ENCODE measurements around the gene LACTBL1.
"Not testable (repeated sequence)": the region's sequence is repeated elsewhere in the genome, so short reads cannot be mapped to it uniquely, and the experiment has no call there.

The LACTBL1 gene

GRCh38 chr1:22972760-22973159, at the start of gene LACTBL1:
Gene LACTBL1, minus strand, starts transcription at chr1:22972866. Its CDS starts 550 bp downstream, at chr1:22972316.
- no peak for DNase-seq (ENCODE audit: low read depth in 1 of 2, low spot score in 1 of 2)
- no peak for TF ChIP-seq JUND (IDR thresholded peaks at IDR 0.05; ENCODE audit: low read depth)
- in situ Hi-C loops (cut with HindIII; ENCODE audit: low pct_unique_long_range_greater_than_20kb, low sequenced_read_pairs): no loop called here

GRCh38 chr1:23021834-23022233, 49.2 kb upstream of the LACTBL1 start:
- no peak for TF ChIP-seq JUND (IDR thresholded peaks at IDR 0.05; ENCODE audit: low read depth)
- in situ Hi-C loops (cut with HindIII; ENCODE audit: low pct_unique_long_range_greater_than_20kb, low sequenced_read_pairs): no loop called here
- no peak for DNase-seq (ENCODE audit: low read depth in 1 of 2, low spot score in 1 of 2)

GRCh38 chr1:23020706-23021405, 48.2 kb upstream of the LACTBL1 start:
- TF ChIP-seq JUND (IDR thresholded peaks at IDR 0.05; ENCODE audit: low read depth): no peak
- DNase-seq (ENCODE audit: low read depth in 1 of 2, low spot score in 1 of 2): no peak
- in situ Hi-C loops (cut with HindIII; ENCODE audit: low pct_unique_long_range_greater_than_20kb, low sequenced_read_pairs): no loop called here

- in situ Hi-C loops (cut with HindIII; ENCODE audit: low pct_unique_long_range_greater_than_20kb, low sequenced_read_pairs): no loop called here
- DNase-seq (ENCODE audit: low read depth in 1 of 2, low spot score in 1 of 2): no peak
- TF ChIP-seq JUND (IDR thresholded peaks at IDR 0.05; ENCODE audit: low read depth): no peak
These were observed 47.4 kb upstream of the LACTBL1 start for GRCh38 chr1:23019863-23020625.

- no peak for TF ChIP-seq JUND (IDR thresholded peaks at IDR 0.05; ENCODE audit: low read depth)
- in situ Hi-C loops (cut with HindIII; ENCODE audit: low pct_unique_long_range_greater_than_20kb, low sequenced_read_pairs): no loop called here
- DNase-seq (ENCODE audit: low read depth in 1 of 2, low spot score in 1 of 2): peak; percentile 82 to 98
These were observed 46.6 kb upstream of the LACTBL1 start, which contains the start of gene KDM1A for GRCh38 chr1:23019094-23019862. Gene KDM1A, plus strand, starts transcription at chr1:23019468. Its CDS starts 129 bp downstream, at chr1:23019597.

- DNase-seq (ENCODE audit: low read depth in 1 of 2, low spot score in 1 of 2): peak in 1 of 2 experiments; percentile 13
- in situ Hi-C loops (cut with HindIII; ENCODE audit: low pct_unique_long_range_greater_than_20kb, low sequenced_read_pairs): no loop called here
- no peak for TF ChIP-seq JUND (IDR thresholded peaks at IDR 0.05; ENCODE audit: low read depth)
These were observed 46.0 kb upstream of the LACTBL1 start for GRCh38 chr1:23018661-23019093.

- DNase-seq (ENCODE audit: low read depth in 1 of 2, low spot score in 1 of 2): no peak
- TF ChIP-seq JUND (IDR thresholded peaks at IDR 0.05; ENCODE audit: low read depth): no peak
- in situ Hi-C loops (cut with HindIII; ENCODE audit: low pct_unique_long_range_greater_than_20kb, low sequenced_read_pairs): no loop called here
These were observed 41.0 kb upstream of the LACTBL1 start for GRCh38 chr1:23013657-23014056.

GRCh38 chr1:23010025-23010424, 37.4 kb upstream of the LACTBL1 start:
- in situ Hi-C loops (cut with HindIII; ENCODE audit: low pct_unique_long_range_greater_than_20kb, low sequenced_read_pairs); DNase-seq (ENCODE audit: low read depth in 1 of 2, low spot score in 1 of 2): not testable (repeated sequence)

- no peak for TF ChIP-seq JUND (IDR thresholded peaks at IDR 0.05; ENCODE audit: low read depth)
- in situ Hi-C loops (cut with HindIII; ENCODE audit: low pct_unique_long_range_greater_than_20kb, low sequenced_read_pairs): no loop called here
- DNase-seq (ENCODE audit: low read depth in 1 of 2, low spot score in 1 of 2): no peak
These were observed 36.2 kb upstream of the LACTBL1 start for GRCh38 chr1:23008901-23009300.

- DNase-seq (ENCODE audit: low read depth in 1 of 2, low spot score in 1 of 2): no peak
- in situ Hi-C loops (cut with HindIII; ENCODE audit: low pct_unique_long_range_greater_than_20kb, low sequenced_read_pairs): no loop called here
- no peak for TF ChIP-seq JUND (IDR thresholded peaks at IDR 0.05; ENCODE audit: low read depth)
These were observed 34.4 kb upstream of the LACTBL1 start for GRCh38 chr1:23007106-23007505.

GRCh38 chr1:23004769-23005168, 32.1 kb upstream of the LACTBL1 start:
- in situ Hi-C loops (cut with HindIII; ENCODE audit: low pct_unique_long_range_greater_than_20kb, low sequenced_read_pairs): not testable (repeated sequence)
- DNase-seq (ENCODE audit: low read depth in 1 of 2, low spot score in 1 of 2): peak in 1 of 2 experiments; percentile 26

GRCh38 chr1:23004112-23004511, 31.4 kb upstream of the LACTBL1 start:
- no peak for TF ChIP-seq JUND (IDR thresholded peaks at IDR 0.05; ENCODE audit: low read depth)
- no peak for DNase-seq (ENCODE audit: low read depth in 1 of 2, low spot score in 1 of 2)
- in situ Hi-C loops (cut with HindIII; ENCODE audit: low pct_unique_long_range_greater_than_20kb, low sequenced_read_pairs): no loop called here

GRCh38 chr1:23002218-23002617, 29.6 kb upstream of the LACTBL1 start:
- in situ Hi-C loops (cut with HindIII; ENCODE audit: low pct_unique_long_range_greater_than_20kb, low sequenced_read_pairs); DNase-seq (ENCODE audit: low read depth in 1 of 2, low spot score in 1 of 2): not testable (repeated sequence)

GRCh38 chr1:23000133-23000532, 27.5 kb upstream of the LACTBL1 start:
- DNase-seq (ENCODE audit: low read depth in 1 of 2, low spot score in 1 of 2); in situ Hi-C loops (cut with HindIII; ENCODE audit: low pct_unique_long_range_greater_than_20kb, low sequenced_read_pairs): not testable (repeated sequence)

- DNase-seq (ENCODE audit: low read depth in 1 of 2, low spot score in 1 of 2); in situ Hi-C loops (cut with HindIII; ENCODE audit: low pct_unique_long_range_greater_than_20kb, low sequenced_read_pairs): not testable (repeated sequence)
These were observed 24.9 kb upstream of the LACTBL1 start for GRCh38 chr1:22997528-22997927.

Data from T47D (cell line).